Prostate gland (tissue), 2 donors: ENCODE measurements around the gene OR4Q2.

Experiments used
- CTCF ChIP-seq, 4 experiments: fragments of 200-600 bp in 2 of 4; fragments of 450-650 bp in 2 of 4; sonication (generic) in 2 of 4; IDR thresholded peaks; 1 replicate in 3 of 4; 2 replicates in 1 of 4; pipeline ENCODE4 v1.5.1; 2016 to 2019; ENCODE audit warnings: antibody characterized with exemption in 4 of 4, mild to moderate bottlenecking in 2 of 4, moderate library complexity in 2 of 4
- POLR2A ChIP-seq: fragments of 450-650 bp; IDR thresholded peaks from one replicate; pipeline ENCODE4 v1.6.1; 2016; ENCODE audit warnings: antibody characterized with exemption, mild to moderate bottlenecking

DNA sequence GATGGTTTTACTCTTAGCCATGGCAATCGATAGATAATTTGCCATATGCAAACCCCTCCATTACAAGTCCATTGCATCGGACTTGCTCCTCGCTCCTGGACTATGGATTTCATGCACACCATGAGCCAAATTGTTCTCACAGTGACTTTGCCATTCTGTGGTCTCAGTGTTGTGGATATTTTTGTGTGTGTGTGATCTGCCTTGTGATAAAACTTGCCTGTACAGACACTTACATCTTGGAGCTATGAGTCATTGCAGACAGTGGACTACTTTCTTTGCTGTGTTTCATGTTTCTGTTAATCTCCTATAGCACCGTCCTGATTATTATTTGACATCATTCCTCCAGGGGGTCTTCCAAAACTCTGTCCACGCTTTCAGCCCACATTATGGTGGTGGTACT is 42.3 kb downstream of the OR4Q2 start:
- TF ChIP-seq CTCF (IDR thresholded peaks at IDR 0.05), result no peak
- no peak for TF ChIP-seq POLR2A
